Measurements from ENCODE around the gene CHCHD6. TPM values are rescaled to one million over a fixed set of nuclear protein-coding genes. Genes with fewer than 3 reads are reported as not detected.

CHCHD6 gene
- total RNA-seq, 1 experiment from 2014 or later: 47.7 TPM

- TF ChIP-seq CTCF (conservative IDR thresholded peaks at IDR 0.05): no peak
- TF ChIP-seq EZH2 (IDR thresholded peaks at IDR 0.05; ENCODE audit: low read depth): no peak
- H3K4me2 ChIP-seq: no peak overlapping the region
- no peaks in the 10 kb centered on the region for H4K20me1 ChIP-seq (ENCODE audit: insufficient read depth)
- CTCF ChIA-PET: no interaction called here
- H3K27ac ChIP-seq: no peak overlapping the region
- no TSS peak for BruUV-seq (replicated peaks)
- H3K79me2 ChIP-seq (ENCODE audit: low read depth): no peaks in the 10 kb centered on the region
- no peak overlapping the region for H2AFZ ChIP-seq
- no peaks in the 10 kb centered on the region for H3F3A ChIP-seq (ENCODE audit: insufficient read depth, low read depth)
- no peak for DNase-seq
- no peak overlapping the region for H3K4me3 ChIP-seq
- peaks cover 50% of the 10 kb centered on the region for H3K27me3 ChIP-seq (ENCODE audit: insufficient read depth, low read depth)
- no peaks in the 10 kb centered on the region for H3K36me3 ChIP-seq (ENCODE audit: low read depth)
- no peaks in the 10 kb centered on the region for H3K9me2 ChIP-seq (ENCODE audit: insufficient read depth)
- no peaks in the 10 kb centered on the region for H3K9me3 ChIP-seq (ENCODE audit: insufficient read depth, low read depth)
- intact Hi-C loops (cut with micrococcal nuclease; ENCODE audit: unreplicated experiment): loop anchor here (5.0 kb wide), 1 partner anchor 141 kb away; the partner anchor contains the start of gene CHST13
- POLR2A ChIA-PET (ENCODE audit: unreplicated experiment): no interaction called here
- no peaks in the 10 kb centered on the region for H3K4me1 ChIP-seq (replicated peaks; ENCODE audit: insufficient read depth)
Observed at GRCh38 chr3:126663257-126663656, 40.8 kb upstream of the CHCHD6 start.

- CTCF ChIA-PET: no interaction called here
- no peaks in the 10 kb centered on the region for H3K4me1 ChIP-seq (replicated peaks; ENCODE audit: insufficient read depth)
- H3K4me2 ChIP-seq: no peak overlapping the region
- TF ChIP-seq CTCF (conservative IDR thresholded peaks at IDR 0.05) (no peak), EZH2 (IDR thresholded peaks at IDR 0.05; ENCODE audit: low read depth) (no peak)
- no peaks in the 10 kb centered on the region for H3K9me2 ChIP-seq (ENCODE audit: insufficient read depth)
- H2AFZ ChIP-seq: no peak overlapping the region
- H3K36me3 ChIP-seq (ENCODE audit: low read depth): no peaks in the 10 kb centered on the region
- no peaks in the 10 kb centered on the region for H3K79me2 ChIP-seq (ENCODE audit: low read depth)
- no peaks in the 10 kb centered on the region for H3K9me3 ChIP-seq (ENCODE audit: insufficient read depth, low read depth)
- no TSS peak for BruUV-seq (replicated peaks)
- no peak overlapping the region for H3K27ac ChIP-seq
- POLR2A ChIA-PET (ENCODE audit: unreplicated experiment): no interaction called here
- H3F3A ChIP-seq (ENCODE audit: insufficient read depth, low read depth): no peaks in the 10 kb centered on the region
- DNase-seq: no peak
- no peak overlapping the region for H3K4me3 ChIP-seq
- peaks cover 50% of the 10 kb centered on the region for H3K27me3 ChIP-seq (ENCODE audit: insufficient read depth, low read depth)
- intact Hi-C loops (cut with micrococcal nuclease; ENCODE audit: unreplicated experiment): loop anchor here (5.0 kb wide), 1 partner anchor 141 kb away; the partner anchor contains the start of gene CHST13
- no peaks in the 10 kb centered on the region for H4K20me1 ChIP-seq (ENCODE audit: insufficient read depth)
Observed at GRCh38 chr3:126663750-126664149, 40.3 kb upstream of the CHCHD6 start.

- DNase-seq: no peak
- Histone ChIP-seq H3K9me3 (ENCODE audit: insufficient read depth, low read depth) (no peaks in the 10 kb centered on the region), H4K20me1 (ENCODE audit: insufficient read depth) (no peaks in the 10 kb centered on the region), H3K79me2 (ENCODE audit: low read depth) (no peaks in the 10 kb centered on the region), H3K27me3 (ENCODE audit: insufficient read depth, low read depth) (peaks cover 49% of the 10 kb centered on the region), H3F3A (ENCODE audit: insufficient read depth, low read depth) (no peaks in the 10 kb centered on the region), H3K4me3 (no peak overlapping the region), H3K4me1 (replicated peaks; ENCODE audit: insufficient read depth) (no peaks in the 10 kb centered on the region), H2AFZ (no peak overlapping the region), H3K9me2 (ENCODE audit: insufficient read depth) (no peaks in the 10 kb centered on the region), H3K36me3 (ENCODE audit: low read depth) (no peaks in the 10 kb centered on the region), H3K27ac (no peak overlapping the region), H3K4me2 (no peak overlapping the region)
- ChIA-PET POLR2A (ENCODE audit: unreplicated experiment) (no interaction called here), CTCF (no interaction called here)
- intact Hi-C loops (cut with micrococcal nuclease; ENCODE audit: unreplicated experiment): loop anchor here (5.0 kb wide), 1 partner anchor 142 kb away; the partner anchor contains the start of gene CHST13
- BruUV-seq (replicated peaks): no TSS peak
- no peak for TF ChIP-seq EZH2 (IDR thresholded peaks at IDR 0.05; ENCODE audit: low read depth)
- no peak; the same call in 1 of the 2 replicates for TF ChIP-seq CTCF (conservative IDR thresholded peaks at IDR 0.05)
Observed at GRCh38 chr3:126664591-126665214, 39.3 kb upstream of the CHCHD6 start.

Data from PC-9 (cell line).